Subcutaneous adipose tissue (tissue), 4 donors: ENCODE results near the gene CNTNAP5. TPM values are rescaled to one million over a fixed set of nuclear protein-coding genes. Genes with fewer than 3 reads are reported as not detected.

ENCODE experiments used
- total RNA-seq, 4 donors: library from RNA; depleted of rRNA; stranded (reverse); fragments of >200 nt; gene quantifications; one replicate each; pipeline ENCODE4 v1.1.0, GENCODE V29; 2016
- TF ChIP-seq, protein P1 (sequence below): fragments of 450-650 bp; IDR thresholded peaks from one replicate; pipeline ENCODE4 v1.5.1; 2016; ENCODE audit warnings: low read depth, mild to moderate bottlenecking, control low read depth, antibody characterized with exemption, moderate library complexity

Gene CNTNAP5
- total RNA-seq, 4 donors from 2014 or later = not detected

DNA sequence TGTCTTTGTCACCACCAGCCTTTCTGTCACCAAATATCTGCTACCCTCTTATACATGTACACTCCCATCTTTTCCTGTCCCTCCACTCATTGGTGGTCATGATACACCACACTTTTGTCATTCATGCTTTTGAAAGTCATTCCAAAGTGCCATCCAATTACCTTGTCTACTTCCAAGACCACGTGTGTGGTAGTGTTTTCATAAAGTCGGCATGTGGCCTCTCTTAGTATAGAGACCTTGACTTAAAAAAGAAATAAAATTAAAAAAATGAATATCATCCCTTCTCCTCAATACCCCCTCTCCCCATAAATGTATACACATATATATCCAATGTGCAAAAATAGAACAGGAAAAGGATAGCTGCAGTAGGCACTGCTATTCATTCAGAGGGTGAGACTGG is 271.4 kb downstream of the CNTNAP5 start:
- TF ChIP-seq, protein P1, sequence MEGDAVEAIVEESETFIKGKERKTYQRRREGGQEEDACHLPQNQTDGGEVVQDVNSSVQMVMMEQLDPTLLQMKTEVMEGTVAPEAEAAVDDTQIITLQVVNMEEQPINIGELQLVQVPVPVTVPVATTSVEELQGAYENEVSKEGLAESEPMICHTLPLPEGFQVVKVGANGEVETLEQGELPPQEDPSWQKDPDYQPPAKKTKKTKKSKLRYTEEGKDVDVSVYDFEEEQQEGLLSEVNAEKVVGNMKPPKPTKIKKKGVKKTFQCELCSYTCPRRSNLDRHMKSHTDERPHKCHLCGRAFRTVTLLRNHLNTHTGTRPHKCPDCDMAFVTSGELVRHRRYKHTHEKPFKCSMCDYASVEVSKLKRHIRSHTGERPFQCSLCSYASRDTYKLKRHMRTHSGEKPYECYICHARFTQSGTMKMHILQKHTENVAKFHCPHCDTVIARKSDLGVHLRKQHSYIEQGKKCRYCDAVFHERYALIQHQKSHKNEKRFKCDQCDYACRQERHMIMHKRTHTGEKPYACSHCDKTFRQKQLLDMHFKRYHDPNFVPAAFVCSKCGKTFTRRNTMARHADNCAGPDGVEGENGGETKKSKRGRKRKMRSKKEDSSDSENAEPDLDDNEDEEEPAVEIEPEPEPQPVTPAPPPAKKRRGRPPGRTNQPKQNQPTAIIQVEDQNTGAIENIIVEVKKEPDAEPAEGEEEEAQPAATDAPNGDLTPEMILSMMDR = no peak

DNA sequence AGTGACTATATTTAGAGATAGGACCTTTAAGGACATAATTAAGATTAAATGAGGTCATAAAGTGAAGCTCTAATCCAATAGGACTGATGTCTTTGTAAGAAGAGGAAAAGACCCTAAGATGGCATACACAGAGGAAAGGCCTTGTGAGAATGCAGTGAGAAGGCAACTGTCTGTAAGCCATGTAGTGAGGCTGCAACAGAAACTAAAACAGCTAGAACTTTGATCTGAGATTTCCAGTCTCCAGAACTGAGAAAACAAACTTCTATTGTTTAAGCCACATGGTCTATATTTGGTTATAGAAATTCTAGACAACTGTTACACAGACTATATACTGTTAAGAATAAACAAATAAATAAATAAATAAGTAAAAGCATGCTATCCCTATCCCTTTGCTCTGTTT is 276.8 kb downstream of the CNTNAP5 start:
- TF ChIP-seq, protein P1 = no peak

DNA sequence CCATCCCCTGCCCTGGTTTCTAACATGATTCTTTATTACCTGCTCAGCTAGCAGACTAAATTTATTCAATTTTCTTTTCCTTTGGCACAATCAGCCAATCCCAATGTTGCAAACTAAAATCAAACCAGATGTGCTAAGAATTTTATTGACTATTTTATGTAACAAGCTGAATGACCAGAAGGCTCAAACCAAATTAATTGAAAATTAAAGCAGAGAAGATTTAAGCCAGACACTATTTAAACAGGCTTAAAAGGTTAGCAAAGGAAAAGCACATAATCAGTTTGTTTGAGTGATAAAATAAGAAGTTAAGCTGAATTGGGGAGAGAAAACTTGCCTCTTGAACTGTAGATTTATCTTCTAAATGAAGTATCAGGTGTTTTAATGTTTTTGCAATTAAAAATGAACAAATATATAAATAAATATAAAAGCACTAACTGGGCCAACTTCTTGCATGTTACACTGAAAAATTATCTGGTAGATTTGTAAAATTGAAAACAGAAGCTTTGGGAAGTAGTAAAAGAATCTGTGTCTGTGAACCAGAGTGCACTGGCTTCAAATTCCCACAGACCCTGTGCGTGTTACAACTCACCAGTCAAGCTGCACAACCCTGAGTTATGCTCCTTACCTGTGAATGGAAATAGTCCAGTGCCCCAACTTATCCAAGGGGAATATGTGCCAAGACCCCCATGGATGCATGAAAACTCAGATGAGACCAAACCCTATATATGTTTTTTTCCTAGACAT is 283.4 kb downstream of the CNTNAP5 start:
- TF ChIP-seq, protein P1 = no peak

DNA sequence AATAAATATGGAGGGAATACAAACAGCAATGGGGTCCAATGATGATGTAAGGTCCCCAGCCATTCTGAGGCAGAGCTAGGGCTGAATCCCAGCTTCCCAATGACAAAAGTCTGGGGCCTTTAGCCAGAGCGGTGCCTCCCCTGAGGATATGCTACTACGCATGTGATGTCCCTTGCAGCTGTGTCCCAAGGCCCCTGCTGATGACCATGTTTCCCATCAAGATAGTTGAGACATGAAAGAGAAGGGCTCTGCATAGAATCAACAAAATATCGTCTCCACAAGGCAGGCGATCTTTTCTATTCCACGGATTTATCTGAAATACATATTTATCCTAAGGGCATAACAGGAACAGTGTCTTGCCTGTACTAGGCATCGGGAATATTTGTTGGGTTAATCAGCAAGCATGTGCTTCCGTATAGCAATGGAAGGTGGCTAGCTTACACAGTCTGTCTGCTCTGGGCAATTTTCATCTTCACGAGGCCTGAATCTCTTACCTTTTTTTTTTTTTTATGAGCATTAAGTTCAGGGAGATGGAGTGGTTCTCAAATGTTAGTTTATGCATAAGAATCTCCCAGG is 284.6 kb downstream of the CNTNAP5 start:
- TF ChIP-seq, protein P1 = no peak

DNA sequence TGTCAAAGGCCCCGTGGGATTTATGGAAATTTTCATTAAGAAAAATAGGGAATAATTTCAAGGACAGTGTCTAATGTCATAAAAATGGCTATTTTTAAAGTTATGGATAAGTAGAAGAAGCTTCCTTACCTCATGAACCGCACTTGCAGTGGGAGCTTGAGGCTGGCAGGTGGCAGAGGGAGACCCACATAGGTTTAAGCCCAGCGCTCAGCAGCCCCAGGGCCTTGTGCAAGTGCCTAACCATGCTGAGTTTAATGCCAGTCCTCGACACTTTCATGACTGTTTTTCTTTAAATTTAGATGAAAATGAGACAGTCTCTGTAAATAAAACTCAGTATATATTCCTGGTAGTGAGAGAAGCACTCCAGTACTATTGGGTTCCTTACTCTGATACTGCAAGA is 285.6 kb downstream of the CNTNAP5 start:
- TF ChIP-seq, protein P1 = no peak

DNA sequence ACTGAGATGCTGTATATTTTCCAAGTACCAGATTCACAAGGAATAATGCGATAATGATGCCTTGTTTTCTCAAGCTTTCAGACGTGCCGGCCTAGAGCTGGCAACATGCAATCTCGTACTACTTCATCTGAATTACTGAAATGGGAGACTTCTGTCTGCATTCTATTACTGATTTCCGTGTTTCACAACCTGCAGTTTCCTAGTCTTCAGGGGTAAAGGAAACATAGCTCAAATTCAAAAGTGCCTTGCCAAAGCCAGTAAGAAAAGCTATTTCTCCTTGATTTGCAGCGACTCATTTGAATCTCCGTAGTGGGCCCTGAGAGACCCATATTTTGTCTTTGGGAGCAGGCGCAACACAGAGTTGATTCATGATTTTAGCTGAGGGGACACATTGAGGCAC is 289.0 kb downstream of the CNTNAP5 start:
- TF ChIP-seq, protein P1 = no peak

DNA sequence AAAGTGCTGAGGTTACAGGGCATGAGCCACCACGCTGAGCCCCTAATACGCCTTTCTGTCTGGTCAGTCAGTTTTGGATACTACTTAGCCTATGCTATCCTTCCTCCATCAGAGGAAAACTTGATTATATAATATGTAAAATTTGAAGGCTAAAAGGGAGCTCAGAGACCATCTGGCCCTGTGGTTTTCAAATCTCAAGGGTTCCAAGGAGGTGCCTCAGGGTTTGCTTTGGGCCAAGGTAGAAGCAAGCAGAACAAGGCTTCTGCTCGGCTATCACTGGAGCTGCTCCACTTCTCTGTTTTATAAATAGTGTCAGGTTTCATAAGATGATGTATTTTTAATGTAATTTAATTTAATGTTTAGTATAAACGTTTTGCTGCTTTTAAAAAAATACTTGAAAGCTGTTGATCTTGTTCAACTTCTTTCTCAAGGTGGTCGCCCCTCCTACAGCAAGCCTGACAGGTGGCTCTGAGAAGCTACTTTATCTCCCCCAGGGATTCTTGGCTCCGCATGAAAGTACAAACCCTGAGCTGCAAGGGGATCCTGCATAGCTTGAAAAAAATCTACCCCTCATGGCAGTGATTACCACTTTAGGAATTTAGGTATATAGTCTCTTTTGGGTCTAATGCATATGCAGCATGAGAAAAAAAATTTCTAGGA is 290.3 kb downstream of the CNTNAP5 start:
- TF ChIP-seq, protein P1 = no peak
